NCI-H1436 (cell line): ENCODE measurements around the gene HACD4.
A peak's percentile ranks its signal among the peaks of the same experiment; 100 is the strongest.

ENCODE experiments used
- DNase-seq: peaks from one replicate; lab custom pipeline; 2025; lab: John Stamatoyannopoulos, UW

The HACD4 gene, protein sequence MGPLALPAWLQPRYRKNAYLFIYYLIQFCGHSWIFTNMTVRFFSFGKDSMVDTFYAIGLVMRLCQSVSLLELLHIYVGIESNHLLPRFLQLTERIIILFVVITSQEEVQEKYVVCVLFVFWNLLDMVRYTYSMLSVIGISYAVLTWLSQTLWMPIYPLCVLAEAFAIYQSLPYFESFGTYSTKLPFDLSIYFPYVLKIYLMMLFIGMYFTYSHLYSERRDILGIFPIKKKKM

DNA sequence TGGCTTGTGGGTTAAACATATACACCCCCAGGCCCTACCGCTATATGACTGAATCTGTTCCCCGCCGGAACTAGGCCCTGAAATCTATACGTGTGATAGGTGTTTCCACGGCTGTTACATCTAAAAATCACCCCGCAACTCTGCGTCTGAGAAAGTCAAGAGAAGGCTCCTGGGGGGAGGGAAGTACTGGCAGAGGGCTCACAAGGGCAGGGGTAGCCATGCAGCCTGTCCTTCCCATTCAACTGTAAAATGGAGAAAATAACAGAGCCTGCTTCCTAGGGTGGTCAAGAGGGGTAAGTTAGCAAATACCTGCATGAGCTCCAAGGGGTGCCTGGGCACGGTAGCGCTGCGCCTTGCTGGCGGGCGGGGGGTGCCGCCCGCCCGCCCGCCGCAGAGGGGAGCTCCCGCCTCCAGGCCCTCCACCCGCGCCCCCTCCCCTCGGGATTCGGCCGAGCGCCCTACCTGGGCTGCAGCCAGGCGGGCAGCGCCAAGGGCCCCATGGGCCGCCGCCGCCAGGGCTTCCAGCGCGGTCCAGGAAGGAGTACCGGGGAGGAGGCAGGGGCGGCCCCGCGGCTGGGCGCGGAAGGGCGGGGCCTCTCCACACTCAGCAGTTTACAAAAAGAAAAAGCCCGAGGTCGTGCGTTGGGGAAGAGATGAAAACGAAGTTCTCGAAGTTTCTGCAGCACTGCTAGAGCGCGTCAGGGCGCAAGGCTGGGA, at the start of gene HACD4:
Gene HACD4, minus strand, starts transcription at position 550 of the 717 bp plus-strand sequence. Its CDS starts 50 bp downstream, at position 500.
- peak; percentile 18 for DNase-seq

DNA sequence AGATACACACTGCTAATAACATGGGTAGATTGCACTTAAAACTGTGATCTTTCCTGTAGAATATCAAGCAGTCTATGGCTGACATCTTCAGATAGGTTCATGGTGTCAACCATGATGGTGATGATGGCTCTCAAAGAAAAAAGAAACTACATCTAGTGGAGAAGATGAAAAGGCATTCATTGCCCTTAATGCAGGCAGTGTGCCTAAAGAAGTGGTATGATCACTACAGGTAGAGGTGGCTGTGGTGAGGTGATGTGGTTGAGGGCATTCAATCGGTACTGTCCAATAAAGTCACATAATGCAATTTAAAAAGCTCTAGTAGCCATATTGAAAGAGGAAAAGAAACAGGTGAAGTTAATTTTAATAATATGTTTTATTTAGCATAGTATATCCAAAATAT, 49.4 kb upstream of the HACD4 start:
- no peak for DNase-seq

DNA sequence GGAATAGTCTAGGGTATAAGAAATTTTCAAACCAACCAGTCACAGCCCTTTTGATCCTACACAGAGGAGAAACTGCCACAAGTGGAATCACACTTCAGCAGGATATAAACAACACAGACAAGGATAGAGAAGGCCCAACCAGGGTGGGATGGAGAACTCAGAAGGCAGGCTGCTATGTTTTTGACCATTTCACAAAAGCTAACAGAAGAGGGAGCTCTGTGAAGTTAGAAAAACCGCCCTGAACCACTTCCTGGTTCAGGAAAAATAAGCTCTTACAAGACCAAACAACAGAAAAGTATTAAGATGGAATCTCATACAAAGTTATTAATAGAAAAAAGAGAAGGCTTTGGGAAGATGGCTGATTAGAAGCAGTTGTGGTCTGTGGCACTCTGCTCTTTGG, 47.3 kb upstream of the HACD4 start:
- no peak for DNase-seq

DNA sequence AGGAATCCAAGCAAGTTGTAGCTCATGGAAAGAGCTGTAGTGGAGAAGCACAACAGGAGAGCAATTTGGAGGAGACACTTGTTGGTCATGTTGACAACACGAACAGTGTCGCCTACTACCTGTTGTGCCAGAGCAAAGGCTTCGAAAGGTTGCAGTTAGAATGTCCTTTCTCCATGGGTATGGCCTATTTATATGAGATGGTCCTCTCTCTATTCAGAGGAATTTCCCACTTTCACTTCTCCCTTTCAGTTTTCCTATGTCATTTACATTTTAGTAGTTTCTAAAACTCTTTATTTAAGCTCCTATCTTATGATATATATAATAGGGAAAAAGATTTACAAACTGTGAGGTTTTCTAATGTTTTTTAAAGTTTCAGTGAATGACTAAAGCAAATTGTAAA, 46.3 kb upstream of the HACD4 start, which contains the start of gene IFNB1:
Gene IFNB1, minus strand, starts transcription at position 162 of the 400 bp plus-strand sequence. Its CDS starts 73 bp downstream, at position 89.
- no peak for DNase-seq

DNA sequence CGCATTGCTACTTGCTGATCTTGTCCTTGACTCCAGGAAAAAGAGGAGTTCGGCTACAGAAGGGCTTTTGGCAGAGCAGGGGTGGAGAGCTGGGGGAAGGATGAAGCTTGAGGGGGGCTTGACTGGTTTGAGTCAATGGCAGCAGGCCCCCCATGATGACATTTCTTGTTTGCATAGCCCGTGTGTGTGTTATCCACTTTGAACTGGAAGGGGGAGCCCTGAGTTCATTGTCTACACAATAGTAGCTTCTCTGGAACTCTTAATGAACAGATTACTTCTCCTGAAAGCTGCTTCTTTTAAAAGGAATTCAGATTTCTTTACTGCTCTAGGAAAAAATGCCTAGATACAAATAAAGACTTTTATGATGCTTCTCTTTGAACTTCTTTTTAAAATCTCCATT, 44.0 kb upstream of the HACD4 start:
- DNase-seq, result no peak

DNA sequence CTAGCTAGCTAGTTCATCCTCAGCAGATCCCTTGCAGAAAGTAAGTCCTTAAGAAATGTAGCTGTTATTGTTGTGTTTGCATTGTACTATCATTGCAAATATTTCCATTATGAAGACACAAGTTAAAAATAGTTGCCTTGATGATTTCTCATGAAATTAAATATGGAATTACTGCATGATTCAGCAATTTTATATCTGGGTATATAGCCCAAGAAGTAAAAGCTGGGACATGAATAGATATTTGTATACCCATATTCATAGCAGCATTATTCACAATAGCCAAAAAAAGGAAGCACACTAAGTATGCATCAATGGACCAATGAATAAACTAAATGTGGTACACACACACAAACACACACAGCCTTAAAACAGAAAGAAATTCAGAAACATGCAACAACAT, 39.5 kb upstream of the HACD4 start:
- DNase-seq, result no peak

DNA sequence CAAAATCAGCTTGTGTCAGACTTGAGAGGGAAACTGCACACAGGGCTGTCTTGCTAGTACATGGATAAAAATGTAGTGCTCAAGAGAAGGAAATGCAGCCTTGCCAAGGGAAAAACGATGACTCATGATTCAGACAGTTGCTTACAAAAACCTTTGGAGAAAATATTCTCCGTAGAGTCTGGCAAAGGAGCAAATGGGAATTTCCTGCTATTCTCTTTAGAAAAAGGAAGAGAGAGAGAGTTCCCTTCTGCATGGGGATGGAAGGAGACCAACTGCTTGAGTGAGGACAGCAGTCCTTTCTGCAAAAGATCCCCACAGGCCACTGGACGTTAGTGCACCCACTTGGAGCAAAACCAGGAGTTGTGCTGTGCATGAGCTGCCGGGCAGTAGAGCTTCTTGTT, 38.7 kb upstream of the HACD4 start:
- no peak for DNase-seq

DNA sequence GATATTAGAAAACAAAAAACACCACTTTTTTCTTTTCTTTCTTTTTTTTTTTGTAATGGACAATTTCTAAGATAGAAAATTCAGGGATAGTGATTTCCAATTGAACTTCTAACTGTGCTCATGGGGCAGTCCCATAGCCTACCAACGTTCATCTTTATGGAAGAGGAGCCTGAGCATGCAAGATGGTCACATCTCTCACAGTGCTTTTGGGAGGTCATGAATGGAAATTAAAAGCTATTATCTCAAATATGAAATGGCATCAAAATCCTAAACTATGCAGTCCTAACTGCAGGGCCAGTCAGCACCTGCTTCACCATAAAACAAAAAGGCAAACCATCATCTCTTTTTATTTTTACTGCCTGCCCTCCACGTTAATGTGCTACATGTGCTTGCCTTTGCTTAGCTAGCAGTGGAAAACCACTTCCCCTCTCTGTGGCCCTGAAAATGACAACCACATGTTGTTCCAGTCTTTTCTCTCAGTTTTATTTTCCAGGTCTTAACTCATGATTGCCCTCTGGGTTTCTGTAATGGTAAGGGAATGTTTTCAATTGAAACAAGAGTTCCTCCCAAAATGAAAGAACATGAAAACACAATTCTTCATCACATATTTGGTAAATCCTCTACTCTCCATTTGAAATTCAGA, 29.6 kb upstream of the HACD4 start:
- DNase-seq, result no peak

DNA sequence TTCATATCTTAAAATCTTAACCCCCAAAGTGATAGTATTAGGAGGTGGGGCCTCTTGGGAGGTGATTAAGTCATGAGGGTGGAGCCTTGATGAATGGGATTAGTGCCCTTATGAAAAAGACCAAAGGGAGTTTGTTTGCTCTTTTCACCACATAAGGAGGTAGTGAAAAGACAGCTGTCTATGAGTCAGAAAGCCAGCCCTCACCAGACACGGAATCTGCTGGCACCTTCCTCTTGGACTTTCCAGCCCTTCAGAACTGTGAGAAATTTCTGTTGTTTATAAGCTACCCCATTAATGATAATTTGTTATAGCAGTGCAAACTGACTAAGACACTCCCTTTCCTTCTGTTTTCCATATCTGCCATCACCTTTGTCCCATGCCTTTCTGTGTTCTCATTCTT, 25.5 kb upstream of the HACD4 start:
- DNase-seq, result no peak

DNA sequence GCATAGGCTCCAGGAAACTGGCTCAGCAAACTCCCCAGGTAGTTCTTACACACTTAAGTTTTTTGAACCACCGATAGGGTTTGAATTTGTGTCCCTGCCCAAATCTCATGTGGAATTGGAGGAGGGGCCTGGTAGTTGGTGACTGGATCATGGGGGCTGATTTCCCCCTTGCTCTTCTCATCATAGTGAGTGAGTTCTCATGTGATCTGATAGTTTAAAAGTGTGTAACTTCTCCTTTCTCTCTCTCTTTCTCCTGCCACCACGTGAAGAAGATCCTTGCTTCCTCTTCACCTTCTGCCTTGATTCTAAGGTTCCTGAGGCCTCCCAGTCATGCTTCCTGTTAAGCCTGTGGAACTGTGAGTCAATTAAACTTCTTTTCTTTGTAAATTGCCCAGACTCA, 22.4 kb upstream of the HACD4 start:
- DNase-seq, result no peak

DNA sequence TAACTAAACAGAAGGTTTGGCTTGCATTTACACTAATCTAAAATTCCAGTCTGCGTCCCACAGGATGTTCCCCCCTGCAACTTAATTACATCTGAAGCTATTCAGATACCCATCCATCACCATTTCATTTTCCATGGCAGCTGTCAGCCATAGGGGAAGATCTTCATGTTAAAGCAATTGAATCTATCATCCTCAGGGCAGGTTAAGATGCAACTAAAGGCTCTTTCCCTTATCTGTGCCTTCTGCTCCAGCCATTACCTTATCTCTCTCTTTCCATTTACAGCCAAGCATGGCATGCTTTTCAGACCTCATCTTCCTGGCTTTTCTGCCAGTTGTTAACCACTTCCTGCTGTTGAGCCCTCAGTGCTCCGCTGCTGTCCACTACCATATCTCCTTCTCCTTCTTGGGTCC, 15.8 kb upstream of the HACD4 start:
- DNase-seq, result no peak

DNA sequence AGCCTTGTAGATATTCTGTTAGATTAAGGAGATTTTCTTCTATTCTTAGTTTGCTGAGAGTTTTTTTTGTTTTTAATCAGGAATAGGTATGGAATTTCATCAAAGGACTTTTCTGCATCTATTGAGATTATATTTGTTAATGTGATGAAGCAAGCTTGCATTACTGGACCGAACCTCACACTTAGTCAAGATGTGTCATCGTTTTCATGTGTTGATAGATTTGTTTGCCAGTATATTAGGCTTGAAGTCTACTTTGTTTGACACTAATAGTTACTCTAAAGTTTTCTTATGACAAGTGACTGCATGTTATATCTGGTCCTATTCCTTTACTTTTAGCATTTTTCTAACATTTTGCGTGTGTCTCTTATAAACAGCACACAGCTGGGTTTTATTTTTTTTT, 12.4 kb upstream of the HACD4 start:
- no peak for DNase-seq

DNA sequence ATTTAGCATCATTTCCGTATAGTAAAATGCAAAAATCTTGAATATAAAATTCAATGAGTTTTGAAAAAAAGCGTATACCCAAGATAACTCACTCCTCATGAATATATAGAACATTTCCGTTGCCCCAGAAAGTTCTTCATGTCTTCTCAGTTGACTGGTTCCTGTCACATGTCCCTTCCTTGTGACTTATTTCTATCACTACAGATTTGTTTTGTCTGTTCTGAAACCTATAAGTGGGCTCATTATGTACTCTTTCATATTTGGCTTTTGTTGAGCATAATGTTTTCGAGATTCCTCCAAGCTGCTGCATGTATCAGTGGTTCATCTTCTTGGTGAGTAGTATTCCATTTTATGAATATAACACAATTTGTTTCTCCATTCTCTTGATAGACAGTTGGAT, 11.0 kb upstream of the HACD4 start:
- no peak for DNase-seq

DNA sequence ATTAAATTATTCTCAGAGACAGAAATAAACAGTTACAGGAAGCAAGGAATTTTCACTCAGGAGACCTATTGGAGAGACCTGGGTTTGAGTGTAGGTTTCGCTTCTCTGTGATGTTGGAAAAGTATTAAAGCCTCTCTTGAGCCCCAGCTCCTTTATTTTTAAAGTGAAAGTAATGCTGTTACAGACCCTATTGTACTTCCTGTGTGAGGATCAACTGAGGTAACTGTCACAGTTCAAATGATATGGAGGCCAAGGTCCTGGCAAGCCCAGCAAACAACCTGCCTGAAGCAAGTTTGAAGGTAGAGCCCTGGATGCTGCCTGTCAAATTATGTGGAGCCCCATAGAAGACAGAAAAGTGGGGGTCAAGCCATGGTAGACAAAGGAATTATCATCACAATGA, 7.9 kb upstream of the HACD4 start:
- no peak for DNase-seq

DNA sequence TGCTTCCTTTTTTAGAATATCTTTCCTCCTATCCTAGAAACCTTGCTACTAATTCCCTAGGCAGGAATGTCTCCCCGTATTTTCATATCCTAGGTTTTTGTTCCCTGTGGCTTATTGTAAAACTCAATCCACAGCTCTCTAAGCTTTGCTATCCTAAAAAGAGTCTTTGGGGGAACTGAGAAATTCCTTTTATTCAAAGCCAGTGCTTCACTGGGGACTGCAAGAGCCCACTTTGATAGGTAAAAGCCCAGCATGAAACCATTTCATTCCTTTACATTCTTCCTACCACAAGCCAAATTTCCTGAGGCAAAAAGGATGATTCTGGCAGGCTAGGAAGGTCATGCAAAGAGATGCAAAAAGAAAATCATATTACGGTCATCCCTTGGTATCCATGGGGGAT, 5.8 kb upstream of the HACD4 start:
- no peak for DNase-seq

DNA sequence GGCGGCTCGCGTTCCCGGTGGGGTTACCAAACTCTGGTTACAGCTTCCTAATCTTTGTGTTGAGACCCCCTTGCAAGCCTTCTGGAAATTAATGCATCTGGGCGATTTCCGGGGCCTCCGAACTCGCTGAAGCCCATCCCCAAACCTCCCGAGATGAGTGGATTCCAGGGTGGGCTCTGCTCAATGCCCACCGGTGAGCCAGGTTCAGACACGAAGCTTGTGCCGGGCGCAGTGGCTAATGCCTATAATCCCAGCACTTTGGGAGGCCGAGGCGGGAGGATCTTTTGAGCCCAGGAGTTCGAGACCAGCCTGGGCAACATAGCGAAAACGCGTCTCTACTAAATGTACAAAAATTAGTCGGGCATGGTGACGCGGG, 356 bp upstream of the HACD4 start:
- no peak for DNase-seq

DNA sequence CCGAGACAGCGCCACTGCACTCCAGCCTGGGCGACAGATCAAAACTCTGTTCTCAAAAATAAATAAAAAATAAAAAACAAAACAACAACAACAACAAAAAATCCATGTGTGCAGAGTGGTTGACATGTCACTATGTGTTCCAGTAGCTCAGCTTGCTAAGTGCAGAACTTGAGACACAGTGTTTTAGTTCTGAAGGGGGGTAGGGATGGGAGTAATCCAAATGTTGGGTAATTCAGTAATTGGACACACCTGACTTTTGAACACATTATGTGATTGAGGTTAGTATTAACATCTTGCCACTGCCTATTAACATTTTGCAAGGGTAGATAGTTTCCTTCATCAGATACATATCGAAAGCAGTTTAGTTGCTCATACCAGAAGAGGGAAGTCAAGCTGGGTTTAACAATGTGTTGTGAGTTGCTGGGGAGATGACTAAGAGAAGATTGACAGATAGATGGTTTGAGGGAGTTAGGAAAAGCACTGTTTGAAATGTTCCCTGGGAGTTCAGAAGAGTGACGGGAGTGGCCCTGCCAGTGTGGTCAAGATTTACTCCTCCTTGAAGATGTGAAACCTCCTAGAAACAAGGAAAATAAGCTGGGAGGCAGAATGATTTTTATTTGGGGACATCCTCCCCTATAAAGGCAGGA, 928 bp downstream of the HACD4 start:
- no peak for DNase-seq

DNA sequence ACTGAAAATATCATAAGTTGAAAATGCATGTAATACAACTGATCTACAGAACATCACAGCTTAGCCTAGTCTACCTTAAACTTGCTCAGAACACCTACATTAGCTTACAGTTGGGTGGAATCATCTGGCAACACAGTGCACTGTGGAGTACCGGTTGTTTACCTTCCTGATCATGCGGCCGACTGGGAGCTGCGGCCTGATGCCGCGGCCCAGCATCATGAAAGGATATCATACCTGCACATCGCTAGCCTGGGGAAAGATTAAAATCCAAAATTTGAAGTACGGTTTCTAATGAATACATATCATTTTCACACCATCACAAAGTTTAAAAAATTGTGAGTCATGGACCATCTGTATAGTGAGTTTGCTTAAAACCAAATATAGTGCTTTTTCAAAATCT, 1.8 kb downstream of the HACD4 start:
- DNase-seq, result no peak

DNA sequence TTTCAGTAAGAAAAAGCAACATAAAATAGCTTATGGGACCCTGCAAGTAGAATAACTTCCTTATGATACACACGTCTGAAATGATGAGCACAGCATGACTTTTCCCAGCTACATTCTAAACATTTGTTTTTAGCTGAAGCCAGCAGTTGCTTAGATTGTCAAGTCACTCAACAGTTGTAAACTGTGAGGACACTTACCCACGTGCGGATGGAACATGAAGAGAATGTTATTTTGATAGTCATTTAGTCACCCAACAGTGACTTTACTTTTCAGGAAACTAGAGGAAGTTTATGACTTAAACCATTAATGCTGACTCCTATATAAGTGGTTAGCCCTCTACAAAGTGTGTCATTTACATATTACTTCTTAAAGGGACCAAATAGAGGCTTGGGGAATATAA, 3.0 kb downstream of the HACD4 start:
- no peak for DNase-seq

DNA sequence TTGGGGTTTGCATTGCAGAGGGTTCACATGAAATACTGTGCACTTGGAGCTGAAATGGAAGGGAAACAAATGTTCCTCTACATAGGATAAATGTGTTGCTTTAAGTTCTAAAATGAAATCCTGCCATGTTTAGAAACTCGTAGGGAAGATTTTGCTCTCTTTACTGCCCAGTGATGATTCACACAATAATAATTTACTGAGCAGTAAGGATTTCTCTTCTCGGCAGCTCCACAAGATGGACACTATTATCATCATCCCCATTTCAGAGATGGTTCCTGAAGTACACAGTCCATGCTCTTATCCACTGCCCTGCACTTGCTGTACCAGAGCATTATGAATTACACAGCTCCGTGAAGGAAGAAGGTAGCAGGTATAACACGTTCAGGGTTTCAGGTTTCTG, 4.1 kb downstream of the HACD4 start:
- DNase-seq, result no peak

DNA sequence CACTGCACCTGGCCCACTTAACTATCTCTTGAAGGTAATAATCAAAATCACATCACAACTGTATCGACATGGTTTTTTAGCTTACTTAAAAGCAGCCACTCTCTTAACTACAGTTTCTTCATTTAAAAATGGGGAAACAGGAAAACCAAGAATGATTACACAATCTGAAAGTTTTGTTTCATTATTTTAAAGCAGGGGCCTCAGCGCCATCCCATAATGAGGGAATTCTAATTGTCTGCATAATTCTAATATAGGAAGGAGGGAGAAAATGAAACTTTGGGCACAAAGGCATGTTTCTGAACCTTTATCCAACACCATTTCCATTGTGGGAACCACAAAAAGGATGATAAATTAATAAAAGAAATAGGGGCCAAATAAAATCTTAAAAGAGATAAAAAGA, 7.6 kb downstream of the HACD4 start:
- no peak for DNase-seq

DNA sequence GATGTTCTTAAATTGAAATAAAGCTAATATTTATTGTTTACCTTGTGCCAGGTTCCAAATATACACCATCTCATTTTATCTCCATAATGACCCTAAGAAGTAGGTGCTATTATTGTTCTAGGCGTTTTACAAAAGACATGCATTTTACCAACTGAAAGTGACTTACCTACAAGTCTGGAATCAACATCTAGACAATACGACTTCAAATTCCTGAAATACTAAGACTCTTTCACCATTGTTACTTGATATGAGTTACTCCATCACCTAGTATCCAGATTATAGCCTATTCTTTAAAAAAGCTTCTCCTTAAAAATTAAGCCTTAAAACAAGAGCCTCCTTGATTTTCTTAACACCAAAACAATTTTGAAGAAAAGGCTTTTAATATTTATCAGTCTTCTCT, 13.3 kb downstream of the HACD4 start:
- no peak for DNase-seq
